ENCODE data around the gene ACOT8. TPM values are rescaled to one million over a fixed set of nuclear protein-coding genes. Genes with fewer than 3 reads are reported as not detected.

Gene ACOT8
- total RNA-seq, 4 donors from 2014 or later: 34.4 to 62.0 (median 44.3) TPM

DNA sequence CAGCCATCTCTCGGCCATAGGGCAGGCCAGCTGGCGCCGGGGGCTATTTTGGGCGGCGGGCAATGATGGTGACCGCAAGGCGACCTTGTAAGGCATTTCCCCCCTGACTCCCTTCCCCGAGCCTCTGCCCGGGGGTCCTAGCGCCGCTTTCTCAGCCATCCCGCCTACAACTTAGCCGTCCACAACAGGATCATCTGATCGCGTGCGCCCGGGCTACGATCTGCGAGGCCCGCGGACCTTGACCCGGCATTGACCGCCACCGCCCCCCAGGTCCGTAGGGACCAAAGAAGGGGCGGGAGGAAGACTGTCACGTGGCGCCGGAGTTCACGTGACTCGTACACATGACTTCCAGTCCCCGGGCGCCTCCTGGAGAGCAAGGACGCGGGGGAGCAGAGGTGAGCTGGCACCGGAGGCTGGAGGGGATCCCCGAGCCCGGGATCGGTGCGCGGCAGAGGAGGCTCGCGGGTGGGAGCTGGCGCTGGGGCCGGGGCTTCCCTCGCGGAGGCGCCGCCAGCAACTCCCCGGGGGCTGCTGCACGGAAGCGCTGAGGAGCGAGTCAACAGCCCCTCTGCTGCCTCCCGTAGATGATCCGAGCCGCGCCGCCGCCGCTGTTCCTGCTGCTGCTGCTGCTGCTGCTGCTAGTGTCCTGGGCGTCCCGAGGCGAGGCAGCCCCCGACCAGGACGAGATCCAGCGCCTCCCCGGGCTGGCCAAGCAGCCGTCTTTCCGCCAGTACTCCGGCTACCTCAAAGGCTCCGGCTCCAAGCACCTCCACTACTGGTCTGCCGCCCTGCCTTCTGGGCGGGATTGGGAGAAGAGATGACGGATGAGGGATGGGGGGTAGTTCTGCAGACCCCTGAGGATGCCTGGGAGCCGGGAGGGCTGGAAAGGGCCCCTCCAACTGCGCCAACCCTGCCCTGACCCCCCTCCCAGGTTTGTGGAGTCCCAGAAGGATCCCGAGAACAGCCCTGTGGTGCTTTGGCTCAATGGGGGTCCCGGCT lies 34.1 kb upstream of the ACOT8 start, which contains the start of the genes CTSA and NEURL2:
CTSA (plus strand) TSS at position 351 of the 999 bp plus-strand sequence; CDS start at position 585, 234 bp downstream.
NEURL2 (minus strand) TSS at position 224 of the 999 bp plus-strand sequence; CDS start at position 7, 217 bp downstream.
- DNase-seq (ENCODE audit: low spot score in 2 of 2): peak; percentile 97 to 99
- Histone ChIP-seq H3K9me3 (no peaks in the 10 kb centered on the region), H3K27ac (peak within 1 kb of the TSS; percentile 76), H3K4me3 (peak within 1 kb of the TSS; percentile 66), H3K4me1 (peaks cover 32% of the 10 kb centered on the region), H3K27me3 (no peaks in the 10 kb centered on the region), H3K36me3 (peaks cover 49% of the 10 kb centered on the region)
- 0% methylated on average over 21 of the region's 78 CpGs for WGBS
- TF ChIP-seq POLR2A (IDR thresholded peaks at IDR 0.05) (peak in 1 of 2 donors; percentile 21), EP300 (IDR thresholded peaks at IDR 0.05) (no peak), POLR2AphosphoS5 (IDR thresholded peaks at IDR 0.05) (peak in 2 of 3 donors; percentile 96 to 98)
- TF ChIP-seq, protein P1, sequence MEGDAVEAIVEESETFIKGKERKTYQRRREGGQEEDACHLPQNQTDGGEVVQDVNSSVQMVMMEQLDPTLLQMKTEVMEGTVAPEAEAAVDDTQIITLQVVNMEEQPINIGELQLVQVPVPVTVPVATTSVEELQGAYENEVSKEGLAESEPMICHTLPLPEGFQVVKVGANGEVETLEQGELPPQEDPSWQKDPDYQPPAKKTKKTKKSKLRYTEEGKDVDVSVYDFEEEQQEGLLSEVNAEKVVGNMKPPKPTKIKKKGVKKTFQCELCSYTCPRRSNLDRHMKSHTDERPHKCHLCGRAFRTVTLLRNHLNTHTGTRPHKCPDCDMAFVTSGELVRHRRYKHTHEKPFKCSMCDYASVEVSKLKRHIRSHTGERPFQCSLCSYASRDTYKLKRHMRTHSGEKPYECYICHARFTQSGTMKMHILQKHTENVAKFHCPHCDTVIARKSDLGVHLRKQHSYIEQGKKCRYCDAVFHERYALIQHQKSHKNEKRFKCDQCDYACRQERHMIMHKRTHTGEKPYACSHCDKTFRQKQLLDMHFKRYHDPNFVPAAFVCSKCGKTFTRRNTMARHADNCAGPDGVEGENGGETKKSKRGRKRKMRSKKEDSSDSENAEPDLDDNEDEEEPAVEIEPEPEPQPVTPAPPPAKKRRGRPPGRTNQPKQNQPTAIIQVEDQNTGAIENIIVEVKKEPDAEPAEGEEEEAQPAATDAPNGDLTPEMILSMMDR (IDR thresholded peaks at IDR 0.05): no peak

DNA sequence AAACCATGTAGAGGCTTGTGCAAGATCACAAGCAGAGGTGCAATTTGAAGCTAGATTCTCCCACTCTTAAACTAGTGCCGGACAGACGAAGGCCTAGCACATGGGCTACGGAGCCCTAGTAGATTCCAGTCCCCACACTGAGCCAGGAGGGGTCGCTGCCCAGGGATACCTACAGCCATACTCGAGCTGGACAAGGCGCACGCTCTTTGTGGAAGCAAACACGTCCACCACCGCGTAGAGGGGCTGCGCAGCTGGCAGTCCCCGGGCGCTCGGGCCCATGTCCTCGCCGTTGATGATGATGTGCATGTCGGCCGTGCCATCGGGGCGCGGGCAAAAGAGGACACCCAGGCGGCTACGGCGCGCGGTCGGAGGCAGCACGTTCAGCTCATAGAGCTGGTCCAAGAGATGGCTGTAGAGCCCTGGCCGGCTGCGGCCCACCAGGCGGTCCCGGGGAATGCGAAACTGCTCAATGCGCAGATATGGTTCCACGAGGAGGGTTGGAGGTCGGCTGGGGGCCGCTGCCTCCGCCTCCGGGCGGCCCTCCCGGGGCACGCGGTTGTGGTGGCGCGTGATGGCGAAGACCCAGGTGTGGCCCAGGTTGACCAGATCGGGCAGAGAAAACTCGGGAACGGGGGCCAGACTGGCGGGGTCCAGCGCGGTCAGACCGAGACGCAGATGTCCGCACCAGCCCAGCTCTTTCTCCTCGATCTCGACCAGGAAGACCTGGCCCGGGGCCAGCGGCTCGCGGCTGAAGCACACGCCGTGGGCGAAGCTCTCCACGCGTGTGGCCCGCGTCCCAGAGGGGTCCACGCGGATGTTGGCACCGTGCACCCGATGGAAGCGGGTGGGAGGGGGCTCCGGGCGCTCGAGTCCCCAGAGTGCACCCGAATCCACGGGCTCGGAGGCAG lies 33.1 kb upstream of the ACOT8 start:
- H3K4me1 ChIP-seq: peaks cover 32% of the 10 kb centered on the region
- H3K4me3 ChIP-seq: peak overlapping the region; percentile 66
- peak; percentile 88 to 90 for DNase-seq (ENCODE audit: low spot score in 2 of 2)
- 3% methylated on average over 55 of the region's 79 CpGs for WGBS
- H3K36me3 ChIP-seq: peaks cover 42% of the 10 kb centered on the region
- TF ChIP-seq POLR2A (IDR thresholded peaks at IDR 0.05): no peak
- TF ChIP-seq POLR2AphosphoS5 (IDR thresholded peaks at IDR 0.05): no peak
- TF ChIP-seq EP300 (IDR thresholded peaks at IDR 0.05): no peak
- TF ChIP-seq, protein P1 (IDR thresholded peaks at IDR 0.05): peak; percentile 25 to 49
- no peaks in the 10 kb centered on the region for H3K27me3 ChIP-seq
- H3K9me3 ChIP-seq: no peaks in the 10 kb centered on the region
- H3K27ac ChIP-seq: peak overlapping the region; percentile 76

DNA sequence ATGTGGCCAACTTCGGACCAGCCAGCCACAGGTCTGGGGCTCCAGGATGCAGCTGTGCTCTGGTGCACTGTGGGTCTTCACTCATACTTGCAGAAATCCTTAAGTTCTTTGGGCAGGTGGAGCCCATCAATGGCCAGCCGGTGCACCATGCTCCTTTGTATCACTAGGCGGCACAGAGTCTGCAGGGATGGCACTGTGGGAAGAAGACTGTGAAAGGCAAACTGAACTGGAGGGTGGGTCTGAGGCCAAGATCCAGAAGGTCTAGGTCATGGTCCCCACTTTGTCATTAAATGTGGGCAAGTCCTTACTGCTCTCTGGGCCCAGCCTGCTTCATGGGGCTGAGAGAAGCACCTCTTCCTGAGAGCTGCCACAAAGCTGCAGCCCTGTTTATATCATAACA lies 31.5 kb upstream of the ACOT8 start:
- Histone ChIP-seq H3K9me3 (no peaks in the 10 kb centered on the region), H3K4me1 (peaks cover 38% of the 10 kb centered on the region), H3K4me3 (no peak overlapping the region), H3K36me3 (peaks cover 35% of the 10 kb centered on the region), H3K27me3 (no peaks in the 10 kb centered on the region), H3K27ac (no peak overlapping the region)
- WGBS: 100% methylated on average over 2 of the region's 3 CpGs
- TF ChIP-seq POLR2AphosphoS5 (IDR thresholded peaks at IDR 0.05) (no peak), EP300 (IDR thresholded peaks at IDR 0.05) (no peak), POLR2A (IDR thresholded peaks at IDR 0.05) (no peak)
- TF ChIP-seq, protein P1 (IDR thresholded peaks at IDR 0.05): no peak
- no peak for DNase-seq (ENCODE audit: low spot score in 2 of 2)

DNA sequence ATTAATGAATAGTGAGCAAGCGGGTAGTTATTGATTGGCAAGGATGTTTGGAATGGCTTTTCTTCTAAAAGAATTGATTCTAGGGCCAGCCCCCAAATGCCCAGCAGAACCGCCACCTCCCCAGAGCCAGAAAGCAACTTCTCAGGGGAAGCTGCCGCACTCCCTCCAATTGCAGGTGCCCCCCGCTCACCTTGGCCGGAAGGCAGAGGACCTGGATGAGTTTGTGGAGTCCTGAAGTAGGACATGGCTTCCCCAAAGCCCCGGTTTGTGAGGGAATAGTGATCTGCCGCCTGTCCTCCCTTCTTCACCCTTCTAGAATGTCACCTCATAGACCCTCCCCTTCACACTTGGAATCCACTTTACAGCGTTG lies 30.1 kb upstream of the ACOT8 start, which contains the start of gene SPATA25:
SPATA25 (minus strand) TSS at position 277 of the 370 bp plus-strand sequence; CDS start at position 245, 32 bp downstream.
- Histone ChIP-seq H3K4me3 (no peak within 1 kb of the TSS), H3K27me3 (no peaks in the 10 kb centered on the region), H3K4me1 (peaks cover 29% of the 10 kb centered on the region), H3K9me3 (no peaks in the 10 kb centered on the region), H3K27ac (no peak within 1 kb of the TSS), H3K36me3 (peaks cover 36% of the 10 kb centered on the region)
- TF ChIP-seq, protein P1 (IDR thresholded peaks at IDR 0.05): no peak
- TF ChIP-seq EP300 (IDR thresholded peaks at IDR 0.05): no peak
- TF ChIP-seq POLR2AphosphoS5 (IDR thresholded peaks at IDR 0.05): no peak
- TF ChIP-seq POLR2A (IDR thresholded peaks at IDR 0.05): no peak
- DNase-seq (ENCODE audit: low spot score in 2 of 2): no peak
- 90% methylated on average over 8 of the region's 8 CpGs for WGBS
